ENCODE data around the gene SAE1. TPM values are rescaled to one million over a fixed set of nuclear protein-coding genes. Genes with fewer than 3 reads are reported as not detected.

SAE1 gene
- total RNA-seq, 2 donors from 2014 or later: 55.9 to 57.4 TPM

- intact Hi-C loops (cut with DNase I): no loop called here
- no peak for DNase-seq (ENCODE audit: low spot score)
These were observed 56.1 kb downstream of the SAE1 start for GRCh38 chr19:47186446-47187334.

GRCh38 chr19:47187335-47187655 lies 56.7 kb downstream of the SAE1 start:
- DNase-seq (ENCODE audit: low spot score): no peak
- intact Hi-C loops (cut with DNase I): no loop called here

- no peak for DNase-seq (ENCODE audit: low spot score)
- intact Hi-C loops (cut with DNase I): no loop called here
These were observed 57.2 kb downstream of the SAE1 start for GRCh38 chr19:47187797-47188196.

- DNase-seq (ENCODE audit: low spot score): no peak
- intact Hi-C loops (cut with DNase I): no loop called here
These were observed 57.9 kb downstream of the SAE1 start for GRCh38 chr19:47188507-47189033.

- DNase-seq (ENCODE audit: low spot score): no peak
- intact Hi-C loops (cut with DNase I): no loop called here
These were observed 59.6 kb downstream of the SAE1 start for GRCh38 chr19:47190167-47190727.

GRCh38 chr19:47195434-47195833 lies 64.8 kb downstream of the SAE1 start:
- intact Hi-C loops (cut with DNase I): no loop called here
- no peak for DNase-seq (ENCODE audit: low spot score)

- DNase-seq (ENCODE audit: low spot score): no peak
- intact Hi-C loops (cut with DNase I): no loop called here
These were observed 66.5 kb downstream of the SAE1 start for GRCh38 chr19:47197141-47197540.

GRCh38 chr19:47200530-47200929 lies 69.9 kb downstream of the SAE1 start:
- intact Hi-C loops (cut with DNase I): no loop called here
- DNase-seq (ENCODE audit: low spot score): no peak

GRCh38 chr19:47203254-47203653 lies 72.6 kb downstream of the SAE1 start:
- DNase-seq (ENCODE audit: low spot score): no peak
- intact Hi-C loops (cut with DNase I): no loop called here

GRCh38 chr19:47209319-47210179 lies 78.9 kb downstream of the SAE1 start:
- intact Hi-C loops (cut with DNase I): loop anchor here in 1 of 2 donors (2.0 kb wide), 1 partner anchor 39 kb away; no protein-coding TSS in a partner anchor
- DNase-seq (ENCODE audit: low spot score): no peak

- DNase-seq (ENCODE audit: low spot score): no peak
- intact Hi-C loops (cut with DNase I): loop anchor here in 1 of 2 donors (2.0 kb wide), 1 partner anchor 39 kb away; no protein-coding TSS in a partner anchor
These were observed 79.5 kb downstream of the SAE1 start for GRCh38 chr19:47210180-47210490.

- DNase-seq (ENCODE audit: low spot score): no peak
- intact Hi-C loops (cut with DNase I): loop anchor here in 1 of 2 donors (2.0 kb wide), 1 partner anchor 38 kb away; no protein-coding TSS in a partner anchor
These were observed 80.2 kb downstream of the SAE1 start for GRCh38 chr19:47210689-47211316.

- no peak for DNase-seq (ENCODE audit: low spot score)
- intact Hi-C loops (cut with DNase I): no loop called here
These were observed 84.9 kb downstream of the SAE1 start for GRCh38 chr19:47215581-47215980.

- intact Hi-C loops (cut with DNase I): loop anchor here in 1 of 2 donors (10.0 kb wide), 1 partner anchor 66 kb away; no protein-coding TSS in a partner anchor
- no peak for DNase-seq (ENCODE audit: low spot score)
These were observed 90.6 kb downstream of the SAE1 start for GRCh38 chr19:47221080-47221841.

- intact Hi-C loops (cut with DNase I): loop anchor here in 1 of 2 donors (10.0 kb wide), 1 partner anchor 67 kb away; no protein-coding TSS in a partner anchor
- DNase-seq (ENCODE audit: low spot score): no peak
These were observed 91.3 kb downstream of the SAE1 start for GRCh38 chr19:47221890-47222289.

GRCh38 chr19:47225746-47226425 lies 95.3 kb downstream of the SAE1 start:
- intact Hi-C loops (cut with DNase I): loop anchor here in 1 of 2 donors (10.0 kb wide), 1 partner anchor 71 kb away; no protein-coding TSS in a partner anchor

GRCh38 chr19:47226426-47227351 lies 96.1 kb downstream of the SAE1 start:
- DNase-seq (ENCODE audit: low spot score): peak; percentile 95
- intact Hi-C loops (cut with DNase I): loop anchor here in 1 of 2 donors (10.0 kb wide), 1 partner anchor 72 kb away; no protein-coding TSS in a partner anchor

More at GRCh38 chr19:47225746-47226425, 95.3 kb downstream of the SAE1 start:
- peak; percentile 96 for DNase-seq (ENCODE audit: low spot score)

All from posterior vena cava (tissue), 2 donors.